Embryonic facial prominence (tissue), 1 donor: ENCODE results near the gene ITGA3.
"Not testable (repeated sequence)": the region's sequence is repeated elsewhere in the genome, so short reads cannot be mapped to it uniquely, and the experiment has no call there.

Experiments used
- DNase-seq: peaks from one replicate; pipeline ENCODE4 v3.0.0-alpha.2; 2016; ENCODE audit errors: extremely low spot score

The ITGA3 gene

GRCh38 chr17:50052822-50053653 is 2.9 kb upstream of the ITGA3 start:
- no peak for DNase-seq

GRCh38 chr17:50053654-50053960 is 2.3 kb upstream of the ITGA3 start:
- DNase-seq = no peak

GRCh38 chr17:50055055-50055425 is 870 bp upstream of the ITGA3 start:
- DNase-seq = no peak

GRCh38 chr17:50056217-50056960 is 479 bp downstream of the ITGA3 start:
- no peak for DNase-seq

GRCh38 chr17:50056961-50057330 is 1.0 kb downstream of the ITGA3 start:
- DNase-seq = no peak

GRCh38 chr17:50057521-50057991 is 1.6 kb downstream of the ITGA3 start:
- no peak for DNase-seq

GRCh38 chr17:50058296-50058953 is 2.5 kb downstream of the ITGA3 start:
- no peak for DNase-seq

- no peak for DNase-seq
Observed at GRCh38 chr17:50059256-50059655, 3.3 kb downstream of the ITGA3 start.

GRCh38 chr17:50059759-50060273 is 3.9 kb downstream of the ITGA3 start:
- DNase-seq = no peak

- no peak for DNase-seq
Observed at GRCh38 chr17:50060951-50061712, 5.2 kb downstream of the ITGA3 start.

GRCh38 chr17:50061713-50062045 is 5.8 kb downstream of the ITGA3 start:
- not testable (repeated sequence) for DNase-seq

- DNase-seq = no peak
Observed at GRCh38 chr17:50062293-50063243, 6.7 kb downstream of the ITGA3 start.

- no peak for DNase-seq
Observed at GRCh38 chr17:50063561-50064252, 7.8 kb downstream of the ITGA3 start.

GRCh38 chr17:50064253-50065001 is 8.5 kb downstream of the ITGA3 start:
- DNase-seq = no peak

- DNase-seq = no peak
Observed at GRCh38 chr17:50065056-50065455, 9.1 kb downstream of the ITGA3 start.

GRCh38 chr17:50066995-50067394 is 11.1 kb downstream of the ITGA3 start:
- no peak for DNase-seq

- DNase-seq = no peak
Observed at GRCh38 chr17:50067996-50068395, 12.1 kb downstream of the ITGA3 start.

- DNase-seq = no peak
Observed at GRCh38 chr17:50070908-50071680, 15.2 kb downstream of the ITGA3 start.

- no peak for DNase-seq
Observed at GRCh38 chr17:50071692-50072091, 15.8 kb downstream of the ITGA3 start.
